SU-DHL-6 (cell line): ENCODE data around the gene KANK3.
"Not testable (repeated sequence)": the region's sequence is repeated elsewhere in the genome, so short reads cannot be mapped to it uniquely, and the experiment has no call there.

Source experiments
- H2AFZ ChIP-seq: fragments of 200-600 bp; sonication (generic); 2 replicates; pipeline ENCODE4 v1.6.1; 2014; ENCODE audit warnings: low read depth, mild to moderate bottlenecking, moderate library complexity, mixed read lengths, antibody characterized with exemption, low read length; ENCODE audit not compliant: severe bottlenecking
- H3F3A ChIP-seq: fragments of 200-600 bp; shearing (Covaris generic); 2 replicates; pipeline ENCODE4 v1.6.0; 2016; ENCODE audit warnings: antibody characterized with exemption, mild to moderate bottlenecking; ENCODE audit not compliant: insufficient read depth
- H3K27ac ChIP-seq: fragments of 200-600 bp; sonication (generic); 2 replicates; pipeline ENCODE4 v1.5.1; 2016; ENCODE audit warnings: low read depth, mild to moderate bottlenecking, low read length, moderate library complexity, mixed read lengths
- H3K27me3 ChIP-seq: fragments of 200-600 bp; sonication (generic), shearing (Covaris generic); 2 replicates; pipeline ENCODE4 v1.6.0; 2014; ENCODE audit warnings: mild to moderate bottlenecking, low read length
- H3K36me3 ChIP-seq: fragments of 200-600 bp; sonication (generic); 2 replicates; pipeline ENCODE4 v1.6.1; 2014; ENCODE audit warnings: mild to moderate bottlenecking, low read length, mixed read lengths
- H3K4me2 ChIP-seq: fragments of 300-600, 200-600 bp; shearing (Covaris generic), sonication (generic); 2 replicates; pipeline ENCODE4 v1.6.0; 2014; ENCODE audit warnings: low read length, low read depth, mild to moderate bottlenecking; ENCODE audit not compliant: poor library complexity, severe bottlenecking
- H3K4me3 ChIP-seq: fragments of 200-600 bp; sonication (generic); 2 replicates; pipeline ENCODE4 v1.5.1; 2014; ENCODE audit warnings: antibody characterized with exemption, low read length, mild to moderate bottlenecking, mixed read lengths; ENCODE audit not compliant: insufficient read depth, poor library complexity, severe bottlenecking
- H3K79me2 ChIP-seq: fragments of 200-600 bp; sonication (generic); 2 replicates; pipeline ENCODE4 v1.6.1; 2014; ENCODE audit warnings: mild to moderate bottlenecking, low read length, moderate library complexity; ENCODE audit not compliant: insufficient read depth
- H3K9ac ChIP-seq: fragments of 200-600 bp; sonication (generic); 2 replicates; pipeline ENCODE4 v1.7.0; 2014; ENCODE audit warnings: mild to moderate bottlenecking, low read length
- H3K9me2 ChIP-seq: fragments of 200-600 bp; sonication (generic); replicated peaks from 2 replicates; pipeline ENCODE4 v1.6.1; 2014; ENCODE audit warnings: low read length; ENCODE audit not compliant: insufficient read depth
- H3K9me3 ChIP-seq: fragments of 200-600 bp; sonication (generic); 2 replicates; pipeline ENCODE4 v1.6.1; 2014; ENCODE audit warnings: low read length, mixed read lengths; ENCODE audit not compliant: insufficient read depth
- H4K20me1 ChIP-seq: fragments of 200-600 bp; sonication (generic); 2 replicates; pipeline ENCODE4 v1.6.1; 2014; ENCODE audit warnings: low read depth, mild to moderate bottlenecking, antibody characterized with exemption, low read length, moderate library complexity, mixed read lengths
- CTCF ChIP-seq: fragments of 200-600 bp; sonication (generic); IDR thresholded peaks from one replicate; pipeline ENCODE4 v1.5.1; 2017; ENCODE audit warnings: antibody characterized with exemption, mild to moderate bottlenecking, low read length, moderate library complexity; ENCODE audit not compliant: insufficient read depth, poor library complexity, severe bottlenecking
- EZH2phosphoT487 ChIP-seq: fragments of 200-600 bp; sonication (generic), shearing (Covaris generic); conservative IDR thresholded peaks from 2 replicates; pipeline ENCODE4 v1.6.1; 2018; ENCODE audit warnings: mild to moderate bottlenecking, antibody characterized with exemption, low read length, moderate library complexity, mixed read lengths

KANK3 gene

DNA sequence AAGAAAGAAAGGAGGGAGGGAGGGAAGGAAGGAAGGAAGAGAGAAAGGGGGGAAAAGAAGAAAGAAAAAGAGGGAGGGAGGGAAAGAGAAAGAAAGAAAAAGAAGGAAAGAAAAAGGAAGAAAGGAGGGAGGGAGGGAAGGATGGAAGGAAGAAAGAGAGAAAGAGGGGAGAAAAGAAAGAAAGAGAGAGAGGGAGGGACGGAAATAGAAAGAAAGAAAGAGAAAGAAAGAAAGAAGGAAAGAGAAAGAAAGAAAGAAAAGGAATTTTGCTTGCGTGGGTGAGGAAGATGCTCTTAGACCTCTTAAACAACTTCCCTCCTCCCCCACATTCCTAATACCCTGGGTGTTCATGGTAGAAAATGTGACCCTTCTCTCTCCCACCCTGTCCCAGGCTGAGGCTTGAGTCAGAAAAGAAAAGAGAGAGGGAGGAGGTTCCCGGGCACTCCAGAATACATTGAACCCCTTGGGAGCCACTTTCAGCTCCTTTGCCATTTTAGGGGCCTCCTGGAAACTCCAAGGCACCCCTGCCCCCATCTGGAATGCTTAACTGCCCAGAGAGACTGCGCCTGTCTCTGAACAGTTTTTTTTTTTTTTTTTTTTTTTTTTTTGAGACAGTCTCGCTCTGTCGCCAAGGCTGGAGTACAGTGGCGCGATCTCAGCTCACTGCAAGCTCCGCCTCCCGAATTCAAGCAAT, 9.2 kb upstream of the KANK3 start:
- H3K36me3 ChIP-seq: no peaks in the 10 kb centered on the region
- H4K20me1 ChIP-seq: no peaks in the 10 kb centered on the region
- TF ChIP-seq CTCF (no peak), EZH2phosphoT487 (no peak)
- H3K4me2 ChIP-seq: no peak overlapping the region
- H3K9ac ChIP-seq: no peak overlapping the region
- H3K9me2 ChIP-seq: no peaks in the 10 kb centered on the region
- H3F3A ChIP-seq: no peaks in the 10 kb centered on the region
- no peak overlapping the region for H3K4me3 ChIP-seq
- H3K79me2 ChIP-seq: no peaks in the 10 kb centered on the region
- no peak overlapping the region for H2AFZ ChIP-seq
- no peaks in the 10 kb centered on the region for H3K9me3 ChIP-seq
- no peak overlapping the region for H3K27ac ChIP-seq
- H3K27me3 ChIP-seq: no peaks in the 10 kb centered on the region

DNA sequence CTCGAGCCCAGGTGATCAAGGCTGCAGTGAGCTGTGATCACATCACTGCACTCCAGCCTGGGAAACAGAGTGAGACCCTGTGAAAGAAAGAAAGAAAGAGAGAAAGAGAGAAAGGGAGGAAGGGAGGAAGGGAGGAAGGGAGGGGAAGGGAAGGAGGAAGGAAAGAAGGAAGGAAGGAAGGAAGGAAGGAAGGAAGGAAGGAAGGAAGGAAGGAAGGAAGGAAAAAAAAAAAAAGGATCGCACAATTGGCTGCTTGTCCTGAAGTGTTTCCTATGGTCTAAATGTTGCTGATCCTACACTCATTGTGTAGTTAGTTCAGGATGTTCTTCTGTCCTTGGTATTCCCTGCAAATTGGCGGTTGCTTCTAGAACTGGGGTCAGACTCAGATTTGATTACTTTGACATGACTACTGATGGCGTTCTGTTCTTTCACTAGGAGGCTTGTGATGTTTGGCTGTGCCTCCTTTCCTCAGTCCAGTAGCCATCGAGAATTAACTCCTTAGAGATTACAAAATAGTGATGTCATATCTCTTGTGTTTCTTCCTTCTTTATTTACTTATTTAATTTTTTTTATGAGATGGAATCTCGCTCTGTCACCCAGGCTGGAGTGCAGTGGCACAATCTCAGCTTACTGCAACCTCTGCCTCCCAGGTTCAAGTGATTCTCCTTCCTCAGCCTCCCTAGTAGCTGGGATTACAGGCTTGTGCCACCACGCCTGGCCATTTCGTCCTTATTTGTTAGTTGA, 6.7 kb upstream of the KANK3 start:
- not testable (repeated sequence) for H3K27ac ChIP-seq, H3K36me3 ChIP-seq, H3F3A ChIP-seq, H3K4me2 ChIP-seq, H3K9me3 ChIP-seq, H3K4me3 ChIP-seq, H4K20me1 ChIP-seq, H2AFZ ChIP-seq, H3K79me2 ChIP-seq, H3K27me3 ChIP-seq, H3K9me2 ChIP-seq, H3K9ac ChIP-seq

DNA sequence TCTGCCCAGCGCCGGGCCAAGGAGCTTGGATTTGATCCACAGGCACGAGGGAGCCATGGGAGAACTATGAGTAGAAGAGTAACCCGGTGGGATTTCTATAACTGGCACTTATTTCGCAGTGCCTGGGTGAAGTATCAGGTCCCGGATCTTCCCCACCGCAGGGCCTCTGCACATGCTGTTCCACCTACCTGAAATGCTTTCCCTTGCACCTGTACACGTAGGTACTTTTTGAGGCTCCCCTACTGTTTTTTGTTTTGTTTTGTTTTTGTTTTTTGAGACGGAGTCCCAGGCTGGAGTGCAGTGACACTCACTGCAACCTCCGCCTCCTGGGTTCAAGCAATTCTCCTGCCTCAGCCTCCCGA, 402 bp upstream of the KANK3 start:
- H3K9me3 ChIP-seq: no peaks in the 10 kb centered on the region
- no peak overlapping the region for H3K4me3 ChIP-seq
- no peaks in the 10 kb centered on the region for H3K9me2 ChIP-seq
- no peaks in the 10 kb centered on the region for H3K27me3 ChIP-seq
- peak overlapping the region; percentile 37 for H3K4me2 ChIP-seq
- H3K79me2 ChIP-seq: no peaks in the 10 kb centered on the region
- no peaks in the 10 kb centered on the region for H3K36me3 ChIP-seq
- no peaks in the 10 kb centered on the region for H3F3A ChIP-seq
- no peaks in the 10 kb centered on the region for H4K20me1 ChIP-seq
- TF ChIP-seq CTCF: no peak
- TF ChIP-seq EZH2phosphoT487: no peak
- H3K9ac ChIP-seq: no peak overlapping the region
- no peak overlapping the region for H3K27ac ChIP-seq
- H2AFZ ChIP-seq: peak overlapping the region; percentile 35

DNA sequence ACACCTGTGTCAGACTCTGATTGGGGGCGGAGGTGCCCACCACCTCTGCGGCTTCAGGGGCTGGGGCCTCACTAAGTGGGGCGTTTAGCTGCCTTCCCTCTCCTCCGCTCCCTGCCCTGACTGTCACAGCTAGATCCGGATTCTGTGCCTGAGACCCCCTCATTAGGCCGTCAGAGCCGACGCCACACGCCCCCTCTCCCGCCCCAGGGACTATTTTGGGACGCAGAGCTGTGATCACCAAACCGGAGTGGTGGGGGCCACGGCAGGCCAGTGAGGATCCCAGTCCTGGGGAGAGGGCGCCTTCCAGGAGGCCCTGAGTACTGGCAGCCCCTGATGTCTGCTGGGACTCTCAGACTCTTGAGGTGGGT, 762 bp downstream of the KANK3 start:
- H3K79me2 ChIP-seq: no peaks in the 10 kb centered on the region
- no peaks in the 10 kb centered on the region for H3K27me3 ChIP-seq
- H3K9me2 ChIP-seq: no peaks in the 10 kb centered on the region
- no peak overlapping the region for H3K4me2 ChIP-seq
- no peaks in the 10 kb centered on the region for H3K36me3 ChIP-seq
- H3F3A ChIP-seq: no peaks in the 10 kb centered on the region
- no peaks in the 10 kb centered on the region for H4K20me1 ChIP-seq
- TF ChIP-seq CTCF (no peak), EZH2phosphoT487 (no peak)
- no peak overlapping the region for H2AFZ ChIP-seq
- no peaks in the 10 kb centered on the region for H3K9me3 ChIP-seq
- no peak overlapping the region for H3K9ac ChIP-seq
- no peak overlapping the region for H3K4me3 ChIP-seq
- H3K27ac ChIP-seq: no peak overlapping the region

DNA sequence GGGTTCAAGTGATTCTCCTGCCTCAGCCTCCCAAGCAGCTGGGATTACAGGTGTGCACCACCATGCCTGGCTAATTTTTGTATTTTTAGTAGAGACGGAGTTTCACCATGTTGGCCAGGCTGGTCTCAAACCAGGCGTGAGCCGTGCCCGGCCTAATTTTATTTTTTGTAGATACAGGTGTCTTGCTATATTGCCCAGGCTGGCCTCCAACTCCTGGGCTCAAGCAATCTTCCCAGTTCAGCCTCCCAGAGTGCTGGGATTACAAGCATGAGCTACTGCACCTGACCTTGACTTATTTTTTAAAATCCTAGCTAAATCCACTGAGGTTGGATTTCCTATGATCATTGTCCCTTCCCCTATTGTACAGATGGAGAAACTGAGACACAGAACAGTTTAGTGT, 1.6 kb downstream of the KANK3 start:
- not testable (repeated sequence) for H3F3A ChIP-seq, H3K36me3 ChIP-seq, H3K27me3 ChIP-seq, H4K20me1 ChIP-seq, H3K79me2 ChIP-seq, H3K27ac ChIP-seq, H3K9me2 ChIP-seq, H2AFZ ChIP-seq, H3K4me3 ChIP-seq, H3K9me3 ChIP-seq, H3K9ac ChIP-seq, H3K4me2 ChIP-seq
